ENCODE data around the gene GMEB1. TPM values are rescaled to one million over a fixed set of nuclear protein-coding genes. Genes with fewer than 3 reads are reported as not detected.

GMEB1 gene
- total and polyA plus RNA-seq, 2 experiments from 2014 or later: 7.6 to 9.2 TPM

GRCh38 chr1:28656335-28656734 is 12.2 kb upstream of the GMEB1 start:
- no peaks in the 10 kb centered on the region for H3K9me2 ChIP-seq (replicated peaks; ENCODE audit: insufficient read depth)
- DNase-seq (ENCODE audit: low spot score): no peak
- no peak overlapping the region for H3K4me3 ChIP-seq
- H4K20me1 ChIP-seq (ENCODE audit: insufficient read depth, poor library complexity, severe bottlenecking): no peaks in the 10 kb centered on the region
- H3K4me1 ChIP-seq (ENCODE audit: insufficient read depth): no peaks in the 10 kb centered on the region
- no peak overlapping the region for H2AFZ ChIP-seq
- WGBS (ENCODE audit: low lambda C conversion rate, missing lambda C conversion rate): 82% methylated on average over 6 of the region's 6 CpGs
- no peaks in the 10 kb centered on the region for H3K36me3 ChIP-seq (replicated peaks; ENCODE audit: insufficient read depth, low read depth)
- H3K9me3 ChIP-seq (ENCODE audit: low read depth): no peaks in the 10 kb centered on the region
- H3K27ac ChIP-seq: peak overlapping the region; percentile 9
- H3K4me2 ChIP-seq: no peak overlapping the region
- H3K27me3 ChIP-seq: no peaks in the 10 kb centered on the region
- no peak for TF ChIP-seq CTCF (IDR thresholded peaks at IDR 0.05; ENCODE audit: poor library complexity)
- TF ChIP-seq EZH2phosphoT487 (IDR thresholded peaks at IDR 0.05; ENCODE audit: low read depth, severe bottlenecking, unreplicated experiment): no peak
- no peak for TF ChIP-seq EZH2 (IDR thresholded peaks at IDR 0.05; ENCODE audit: borderline replicate concordance)
- H3K79me2 ChIP-seq: no peaks in the 10 kb centered on the region

- Histone ChIP-seq H3K27me3 (no peaks in the 10 kb centered on the region), H3K9me2 (replicated peaks; ENCODE audit: insufficient read depth) (no peaks in the 10 kb centered on the region), H3K4me2 (no peak overlapping the region), H3K4me3 (no peak overlapping the region), H3K79me2 (no peaks in the 10 kb centered on the region), H3K4me1 (ENCODE audit: insufficient read depth) (peaks cover 10% of the 10 kb centered on the region), H4K20me1 (ENCODE audit: insufficient read depth, poor library complexity, severe bottlenecking) (no peaks in the 10 kb centered on the region), H3K27ac (no peak overlapping the region), H3K9me3 (ENCODE audit: low read depth) (no peaks in the 10 kb centered on the region), H2AFZ (no peak overlapping the region), H3K36me3 (replicated peaks; ENCODE audit: insufficient read depth, low read depth) (no peaks in the 10 kb centered on the region)
- TF ChIP-seq EZH2phosphoT487 (IDR thresholded peaks at IDR 0.05; ENCODE audit: low read depth, severe bottlenecking, unreplicated experiment) (no peak), CTCF (IDR thresholded peaks at IDR 0.05; ENCODE audit: poor library complexity) (no peak), EZH2 (IDR thresholded peaks at IDR 0.05; ENCODE audit: borderline replicate concordance) (no peak)
- no peak for DNase-seq (ENCODE audit: low spot score)
- WGBS (ENCODE audit: low lambda C conversion rate, missing lambda C conversion rate): 82% methylated on average over 7 of the region's 7 CpGs
Measured at GRCh38 chr1:28663871-28664470, 4.6 kb upstream of the GMEB1 start.

- WGBS (ENCODE audit: low lambda C conversion rate, missing lambda C conversion rate): 100% methylated on average over 11 of the region's 12 CpGs
- no peak for DNase-seq (ENCODE audit: low spot score)
- no peak overlapping the region for H3K4me2 ChIP-seq
- peaks cover 16% of the 10 kb centered on the region for H3K4me1 ChIP-seq (ENCODE audit: insufficient read depth)
- H3K9me3 ChIP-seq (ENCODE audit: low read depth): no peaks in the 10 kb centered on the region
- no peaks in the 10 kb centered on the region for H3K9me2 ChIP-seq (replicated peaks; ENCODE audit: insufficient read depth)
- no peaks in the 10 kb centered on the region for H4K20me1 ChIP-seq (ENCODE audit: insufficient read depth, poor library complexity, severe bottlenecking)
- H3K36me3 ChIP-seq (replicated peaks; ENCODE audit: insufficient read depth, low read depth): no peaks in the 10 kb centered on the region
- no peak overlapping the region for H3K27ac ChIP-seq
- peaks cover 23% of the 10 kb centered on the region for H3K79me2 ChIP-seq
- H3K27me3 ChIP-seq: no peaks in the 10 kb centered on the region
- no peak for TF ChIP-seq CTCF (IDR thresholded peaks at IDR 0.05; ENCODE audit: poor library complexity)
- TF ChIP-seq EZH2 (IDR thresholded peaks at IDR 0.05; ENCODE audit: borderline replicate concordance): no peak
- TF ChIP-seq EZH2phosphoT487 (IDR thresholded peaks at IDR 0.05; ENCODE audit: low read depth, severe bottlenecking, unreplicated experiment): no peak
- H3K4me3 ChIP-seq: no peak overlapping the region
- H2AFZ ChIP-seq: no peak overlapping the region
Measured at GRCh38 chr1:28666806-28667205, 1.8 kb upstream of the GMEB1 start.

Measured in hepatocyte (in vitro differentiated cells).